ENCODE data around the gene MR1. TPM values are rescaled to one million over a fixed set of nuclear protein-coding genes. Genes with fewer than 3 reads are reported as not detected.
A peak's percentile ranks its signal among the peaks of the same experiment; 100 is the strongest.

MR1 gene
- total and polyA plus RNA-seq, 9 of the 15 experiments (the other 6 are each of a cell fraction or from before 2014, with no cell fraction given), result 9.7 to 21.7 (median 15.6) TPM

GRCh38 chr1:181021159-181021558, 12.6 kb upstream of the MR1 start (continued):
- TF ChIP-seq HMBOX1 (IDR thresholded peaks at IDR 0.05) (no peak), SNRNP70 (optimal IDR thresholded peaks at IDR 0.05; ENCODE audit: low read depth, low read length) (no peak), MAFF (IDR thresholded peaks at IDR 0.05; ENCODE audit: low read length) (peak; percentile 53; the same call in 1 of the 2 replicates), FOS (IDR thresholded peaks at IDR 0.05; ENCODE audit: extremely low read depth, insufficient read length) (no peak), TBL1XR1 (IDR thresholded peaks at IDR 0.05; ENCODE audit: low read length in 2 of 2) (no peak), CTCFL (IDR thresholded peaks at IDR 0.05; ENCODE audit: borderline replicate concordance, insufficient read depth, low read depth, low read length, poor library complexity, severe bottlenecking) (no peak), ZBTB34 (CRISPR knock-in tag; IDR thresholded peaks at IDR 0.05) (no peak), ZC3H8 (IDR thresholded peaks at IDR 0.05) (no peak), ZNF695 (CRISPR knock-in tag; IDR thresholded peaks at IDR 0.05) (no peak), EZH2 (IDR thresholded peaks at IDR 0.05; ENCODE audit: borderline replicate concordance, low read depth, low read length) (no peak), C11orf30 (IDR thresholded peaks at IDR 0.05; ENCODE audit: low read depth) (peak; percentile 91), FOXA1 (IDR thresholded peaks at IDR 0.05; ENCODE audit: borderline replicate concordance) (no peak), MCM5 (IDR thresholded peaks at IDR 0.05; ENCODE audit: low read depth) (no peak), ZNF23 (CRISPR knock-in tag; IDR thresholded peaks at IDR 0.05) (no peak), HDAC3 (IDR thresholded peaks at IDR 0.05; ENCODE audit: borderline replicate concordance, partially characterized antibody) (no peak)
